ENCODE data around the gene PNPLA8.

The PNPLA8 gene

GRCh38 chr7:108525985-108526767, at the start of gene PNPLA8:
TSS of gene PNPLA8 (minus strand) at chr7:108526135. CDS start at chr7:108515491, 10,644 bp downstream.
- TF ChIP-seq, protein P1, sequence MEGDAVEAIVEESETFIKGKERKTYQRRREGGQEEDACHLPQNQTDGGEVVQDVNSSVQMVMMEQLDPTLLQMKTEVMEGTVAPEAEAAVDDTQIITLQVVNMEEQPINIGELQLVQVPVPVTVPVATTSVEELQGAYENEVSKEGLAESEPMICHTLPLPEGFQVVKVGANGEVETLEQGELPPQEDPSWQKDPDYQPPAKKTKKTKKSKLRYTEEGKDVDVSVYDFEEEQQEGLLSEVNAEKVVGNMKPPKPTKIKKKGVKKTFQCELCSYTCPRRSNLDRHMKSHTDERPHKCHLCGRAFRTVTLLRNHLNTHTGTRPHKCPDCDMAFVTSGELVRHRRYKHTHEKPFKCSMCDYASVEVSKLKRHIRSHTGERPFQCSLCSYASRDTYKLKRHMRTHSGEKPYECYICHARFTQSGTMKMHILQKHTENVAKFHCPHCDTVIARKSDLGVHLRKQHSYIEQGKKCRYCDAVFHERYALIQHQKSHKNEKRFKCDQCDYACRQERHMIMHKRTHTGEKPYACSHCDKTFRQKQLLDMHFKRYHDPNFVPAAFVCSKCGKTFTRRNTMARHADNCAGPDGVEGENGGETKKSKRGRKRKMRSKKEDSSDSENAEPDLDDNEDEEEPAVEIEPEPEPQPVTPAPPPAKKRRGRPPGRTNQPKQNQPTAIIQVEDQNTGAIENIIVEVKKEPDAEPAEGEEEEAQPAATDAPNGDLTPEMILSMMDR (conservative IDR thresholded peaks at IDR 0.05): no peak
- peak within 1 kb of the TSS; percentile 86 for H3K27ac ChIP-seq

- TF ChIP-seq, protein P1 (conservative IDR thresholded peaks at IDR 0.05): no peak
- H3K27ac ChIP-seq: no peak overlapping the region
These were observed 49.2 kb upstream of the PNPLA8 start for GRCh38 chr7:108575156-108575555.

GRCh38 chr7:108572480-108572879, 46.5 kb upstream of the PNPLA8 start:
- TF ChIP-seq, protein P1 (conservative IDR thresholded peaks at IDR 0.05): no peak
- H3K27ac ChIP-seq: peak overlapping the region; percentile 95; the same call in 1 of the 2 replicates

DNA sequence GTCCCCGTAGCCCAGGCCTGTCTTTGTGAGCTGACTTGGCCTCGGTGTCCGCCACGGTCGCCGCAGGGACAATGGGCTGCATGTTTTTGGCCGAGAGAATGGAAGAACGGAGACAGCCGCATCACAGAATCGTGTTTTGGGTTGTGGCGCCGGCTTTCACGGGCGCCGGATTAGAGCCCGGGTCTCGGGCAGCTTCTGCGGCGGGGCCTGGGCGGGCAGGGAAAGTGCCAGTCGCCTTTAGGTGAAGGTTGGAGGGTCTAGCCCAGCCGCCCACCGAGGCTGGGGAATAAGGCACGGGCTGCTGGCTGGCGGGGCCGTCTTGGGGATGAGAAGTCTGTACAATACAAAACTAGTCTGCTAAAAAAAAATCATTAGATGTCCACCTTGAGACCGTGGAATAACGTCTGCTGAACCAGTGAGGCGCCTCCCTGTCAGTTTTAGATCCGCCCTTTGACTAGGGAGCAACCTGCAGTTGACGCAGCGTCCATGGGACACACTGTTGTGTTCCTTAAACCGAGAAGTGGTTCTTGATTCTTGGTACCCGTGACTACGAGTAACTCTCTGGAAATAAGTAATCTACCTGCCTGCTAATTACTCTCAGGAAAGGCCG, 44.3 kb upstream of the PNPLA8 start:
- H3K27ac ChIP-seq: peak overlapping the region; percentile 95
- TF ChIP-seq, protein P1 (conservative IDR thresholded peaks at IDR 0.05): no peak

DNA sequence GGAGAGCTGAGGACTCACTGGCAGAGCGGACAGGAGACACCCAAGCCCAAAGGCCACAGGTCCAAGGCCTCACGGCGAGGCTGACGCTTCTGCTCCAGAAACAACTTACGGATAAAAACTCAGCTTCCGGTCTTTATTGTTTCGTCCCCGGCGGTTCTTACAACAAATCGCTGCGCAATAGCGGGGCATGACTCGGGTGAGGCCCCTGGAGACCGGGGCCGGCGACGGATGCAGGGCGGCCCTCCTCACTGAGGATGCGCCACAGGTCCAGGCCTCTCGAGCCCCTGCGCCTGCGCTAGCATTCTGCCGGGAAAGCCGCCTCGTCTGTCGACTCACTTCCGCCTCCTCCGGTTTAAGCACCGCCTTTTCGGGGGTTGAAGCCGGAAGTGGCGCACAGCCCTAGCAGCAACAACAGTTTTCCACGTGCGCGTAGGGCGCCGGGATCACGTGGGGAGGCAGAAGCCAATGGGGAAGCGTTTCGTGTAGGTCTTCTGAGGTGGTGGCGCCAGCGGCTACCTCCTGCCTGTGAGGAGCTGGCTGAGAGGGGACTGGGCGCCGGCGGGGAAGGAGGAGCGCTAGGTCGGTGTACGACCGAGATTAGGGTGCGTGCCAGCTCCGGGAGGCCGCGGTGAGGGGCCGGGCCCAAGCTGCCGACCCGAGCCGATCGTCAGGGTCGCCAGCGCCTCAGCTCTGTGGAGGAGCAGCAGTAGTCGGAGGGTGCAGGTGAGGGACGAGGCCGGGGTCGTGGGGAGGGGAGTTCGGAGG, 43.6 kb upstream of the PNPLA8 start, which contains the start of the genes DNAJB9 and THAP5:
DNAJB9 (plus strand) TSS at position 494 of the 765 bp plus-strand sequence. CDS start 1,853 bp downstream, outside the sequence.
THAP5 (minus strand) TSS at position 326 of the 765 bp plus-strand sequence; CDS start at position 189, 137 bp downstream.
- peak within 1 kb of the TSS; percentile 95 for H3K27ac ChIP-seq

DNA sequence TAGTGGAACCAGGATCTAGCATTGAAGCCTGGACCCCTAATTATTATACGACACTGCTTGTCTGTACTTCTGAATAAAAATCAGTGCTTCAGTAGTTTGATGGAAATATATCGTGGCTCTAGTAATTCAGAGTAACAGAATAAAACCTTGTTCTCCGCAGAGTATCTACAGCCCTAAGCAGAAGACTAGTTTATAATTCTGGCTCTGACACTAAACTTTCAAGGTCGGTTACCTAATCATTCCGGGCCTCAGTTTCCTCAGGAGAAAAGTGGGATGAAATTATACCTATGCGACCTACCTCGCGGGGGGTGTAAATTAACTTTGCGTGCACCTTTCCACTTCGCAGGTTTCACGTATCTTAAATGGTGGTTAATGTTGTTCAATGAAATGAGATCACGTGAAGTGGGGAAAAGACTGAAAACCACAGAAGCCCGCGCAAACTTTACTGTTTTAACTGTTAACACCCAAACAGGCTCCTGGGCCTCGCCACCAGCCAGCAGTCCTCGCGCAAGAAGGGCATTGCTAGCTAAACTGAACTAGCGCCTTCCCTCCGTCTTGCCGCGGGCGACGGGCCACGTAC, 43.0 kb upstream of the PNPLA8 start:
- TF ChIP-seq, protein P1 (conservative IDR thresholded peaks at IDR 0.05): no peak
- H3K27ac ChIP-seq: peak overlapping the region; percentile 95

More for the DNA sequence above, 43.6 kb upstream of the PNPLA8 start, which contains the start of the genes DNAJB9 and THAP5:
- TF ChIP-seq, protein P1 (conservative IDR thresholded peaks at IDR 0.05): no peak

Data from VCaP (cell line).